HUES64 (cell line): ENCODE data around the gene COPZ1.

Experiments
- H3K27ac ChIP-seq: 2 replicates; pipeline ENCODE4 v1.7.0; 2013; ENCODE audit warnings: low read depth, low read length, inconsistent platforms
- H3K27me3 ChIP-seq: 2 replicates; pipeline ENCODE4 v1.6.1; 2013; ENCODE audit warnings: mild to moderate bottlenecking, low read length; ENCODE audit not compliant: insufficient read depth
- H3K36me3 ChIP-seq: 2 replicates; pipeline ENCODE4 v1.6.1; 2013; ENCODE audit warnings: mild to moderate bottlenecking, low read length; ENCODE audit not compliant: insufficient read depth
- H3K4me1 ChIP-seq: 2 replicates; pipeline ENCODE4 v1.6.1; 2013; ENCODE audit warnings: mild to moderate bottlenecking, low read length, moderate library complexity; ENCODE audit not compliant: insufficient read depth
- H3K4me3 ChIP-seq: 2 replicates; pipeline ENCODE4 v1.5.1; 2013; ENCODE audit warnings: mild to moderate bottlenecking, low read length, moderate library complexity
- H3K9ac ChIP-seq: 2 replicates; pipeline ENCODE4 v1.6.1; 2013; ENCODE audit warnings: mild to moderate bottlenecking, low read depth, low read length
- H3K9me3 ChIP-seq: 2 replicates; pipeline ENCODE4 v1.6.1; 2013; ENCODE audit warnings: low read depth, low read length; ENCODE audit not compliant: insufficient read depth
- WGBS: fragments of 150-250, 120-280 bp; methylation state at CpG from one replicate; pipeline ENCODE4 v1.1.7; 2013; ENCODE audit warnings: missing lambda C conversion rate; 5-methylcytosine and 5-hydroxymethylcytosine counted together

COPZ1 gene

GRCh38 chr12:54296393-54297099 is 28.4 kb upstream of the COPZ1 start:
- H3K36me3 ChIP-seq, result no peaks in the 10 kb centered on the region
- no peak overlapping the region for H3K9ac ChIP-seq
- H3K27ac ChIP-seq, result no peak overlapping the region

DNA sequence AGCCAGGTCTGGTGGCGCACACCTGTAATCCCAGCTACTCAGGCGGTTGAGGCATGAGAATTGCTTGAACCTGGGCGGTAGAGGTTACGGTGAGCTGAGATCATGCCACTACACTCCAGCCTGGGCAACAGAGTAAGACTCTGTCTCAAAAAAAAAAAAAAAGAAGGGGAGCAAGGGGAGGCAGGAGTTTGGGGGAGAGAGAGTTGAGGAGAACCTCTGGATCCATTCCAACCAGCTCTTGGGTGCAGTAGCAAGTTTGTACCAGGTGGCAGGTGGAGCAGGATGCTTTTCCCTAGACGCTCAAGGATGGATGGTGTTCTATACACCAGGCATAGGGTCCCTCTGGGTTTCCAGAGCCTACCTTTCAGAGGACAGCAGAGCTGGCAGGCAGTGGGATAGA is 26.0 kb upstream of the COPZ1 start:
- Histone ChIP-seq H3K4me1 (peaks cover 35% of the 10 kb centered on the region), H3K9me3 (no peaks in the 10 kb centered on the region), H3K27me3 (no peaks in the 10 kb centered on the region; the same call in 1 of the 2 replicates), H3K27ac (no peak overlapping the region), H3K9ac (no peak overlapping the region), H3K36me3 (no peaks in the 10 kb centered on the region), H3K4me3 (no peak overlapping the region)
- 93% methylated on average over 5 of the region's 5 CpGs for WGBS

More at GRCh38 chr12:54296393-54297099, 28.4 kb upstream of the COPZ1 start:
- Histone ChIP-seq H3K27me3 (no peaks in the 10 kb centered on the region; the same call in 1 of the 2 replicates), H3K4me3 (no peak overlapping the region), H3K4me1 (peaks cover 19% of the 10 kb centered on the region), H3K9me3 (no peaks in the 10 kb centered on the region)
- WGBS, result 90% methylated on average over 5 of the region's 5 CpGs

GRCh38 chr12:54299515-54300224 is 25.3 kb upstream of the COPZ1 start:
- H3K9me3 ChIP-seq, result no peaks in the 10 kb centered on the region
- H3K4me1 ChIP-seq, result peaks cover 43% of the 10 kb centered on the region
- 64% methylated on average over 8 of the region's 8 CpGs for WGBS
- no peak overlapping the region for H3K27ac ChIP-seq
- peak overlapping the region; percentile 54 for H3K4me3 ChIP-seq
- H3K36me3 ChIP-seq, result no peaks in the 10 kb centered on the region
- no peaks in the 10 kb centered on the region; the same call in 1 of the 2 replicates for H3K27me3 ChIP-seq
- no peak overlapping the region for H3K9ac ChIP-seq

DNA sequence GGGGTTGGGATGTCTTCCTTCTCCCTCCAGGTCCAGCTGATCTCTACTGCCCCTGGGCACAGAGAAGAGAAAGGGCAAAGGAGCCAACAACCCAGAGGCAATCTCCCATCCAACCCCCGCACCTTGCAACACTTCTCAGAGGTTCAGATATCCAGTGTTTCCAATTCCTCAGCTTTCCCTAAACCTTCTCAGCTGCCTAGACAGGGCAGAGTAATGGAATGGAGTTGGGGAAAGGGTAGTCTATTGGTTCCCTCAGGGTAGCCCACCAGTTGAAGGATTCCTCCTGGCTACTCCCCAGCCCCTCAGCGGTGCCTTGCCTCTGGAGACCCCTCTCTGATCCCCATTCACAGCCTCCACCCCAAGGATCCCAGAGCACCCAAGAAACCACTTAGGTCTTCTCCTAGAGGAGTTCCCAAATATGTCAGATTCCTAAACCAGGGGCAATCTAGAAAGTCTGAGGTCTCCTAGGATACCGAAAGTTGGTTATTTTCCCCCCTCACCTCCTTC is 24.7 kb upstream of the COPZ1 start:
- 50% methylated on average over 2 of the region's 3 CpGs for WGBS
- peaks cover 44% of the 10 kb centered on the region for H3K4me1 ChIP-seq
- no peaks in the 10 kb centered on the region for H3K36me3 ChIP-seq
- peak overlapping the region; percentile 94 for H3K27ac ChIP-seq
- no peaks in the 10 kb centered on the region for H3K9me3 ChIP-seq
- H3K27me3 ChIP-seq, result no peaks in the 10 kb centered on the region; the same call in 1 of the 2 replicates
- peak overlapping the region; percentile 54 for H3K4me3 ChIP-seq
- H3K9ac ChIP-seq, result no peak overlapping the region

DNA sequence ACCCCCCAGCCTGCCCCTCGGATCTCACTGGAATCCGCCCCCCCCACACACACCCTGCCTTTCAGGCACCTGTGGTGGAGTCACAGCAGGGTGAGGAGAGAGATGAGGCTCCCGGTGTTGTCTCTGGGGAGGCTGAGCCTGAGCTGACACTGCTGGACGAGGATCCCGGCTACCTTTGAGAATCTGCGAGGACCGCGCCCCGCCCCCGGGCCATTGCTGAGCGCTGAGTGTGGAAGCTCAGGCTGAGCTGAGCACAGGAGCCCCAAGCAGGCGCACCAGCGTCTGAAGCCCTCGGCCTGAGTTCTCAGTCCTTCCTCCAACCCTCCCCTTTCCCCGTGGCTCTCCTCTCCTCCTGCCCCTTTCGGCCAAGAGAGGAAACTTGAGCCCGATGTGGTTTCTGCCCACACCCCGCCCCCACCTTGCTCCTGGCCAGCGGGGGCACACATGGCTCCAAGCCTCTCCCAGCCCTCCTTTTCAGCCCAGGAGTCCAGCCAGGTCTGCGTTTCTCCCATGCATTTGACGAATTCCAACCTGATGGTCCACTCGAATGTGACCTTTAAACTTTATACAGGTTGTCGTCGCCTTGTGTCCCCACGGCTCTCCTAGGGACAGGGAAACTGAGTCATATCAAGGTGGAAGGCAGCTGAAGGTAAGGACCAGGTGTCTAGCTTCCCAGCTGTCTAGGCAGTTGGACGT is 24.1 kb upstream of the COPZ1 start, which contains the start of gene NFE2:
Gene NFE2 (minus strand): TSS at position 284 of the 696 bp plus-strand sequence. CDS start 5,767 bp downstream, outside the sequence.
- WGBS, result 2% methylated on average over 24 of the region's 26 CpGs

GRCh38 chr12:54301428-54302048 is 23.4 kb upstream of the COPZ1 start:
- peak overlapping the region; percentile 54 for H3K4me3 ChIP-seq
- H3K27me3 ChIP-seq, result no peaks in the 10 kb centered on the region; the same call in 1 of the 2 replicates
- peak overlapping the region; percentile 76 for H3K9ac ChIP-seq
- peak overlapping the region; percentile 94 for H3K27ac ChIP-seq
- 10% methylated on average over 1 of the region's 1 CpG for WGBS
- H3K4me1 ChIP-seq, result peaks cover 44% of the 10 kb centered on the region
- H3K36me3 ChIP-seq, result no peaks in the 10 kb centered on the region
- no peaks in the 10 kb centered on the region for H3K9me3 ChIP-seq

More for the DNA sequence above, 24.1 kb upstream of the COPZ1 start, which contains the start of gene NFE2:
- H3K36me3 ChIP-seq, result no peaks in the 10 kb centered on the region
- H3K9ac ChIP-seq, result peak within 1 kb of the TSS; percentile 76
- peak within 1 kb of the TSS; percentile 94 for H3K27ac ChIP-seq
- peak within 1 kb of the TSS; percentile 54 for H3K4me3 ChIP-seq
- H3K27me3 ChIP-seq, result no peaks in the 10 kb centered on the region; the same call in 1 of the 2 replicates
- peaks cover 44% of the 10 kb centered on the region for H3K4me1 ChIP-seq
- H3K9me3 ChIP-seq, result no peaks in the 10 kb centered on the region

GRCh38 chr12:54303640-54304039 is 21.3 kb upstream of the COPZ1 start:
- no peaks in the 10 kb centered on the region for H3K36me3 ChIP-seq
- H3K9ac ChIP-seq, result no peak overlapping the region
- H3K9me3 ChIP-seq, result no peaks in the 10 kb centered on the region
- no peak overlapping the region for H3K4me3 ChIP-seq
- H3K4me1 ChIP-seq, result peaks cover 44% of the 10 kb centered on the region
- no peak overlapping the region for H3K27ac ChIP-seq
- no peaks in the 10 kb centered on the region; the same call in 1 of the 2 replicates for H3K27me3 ChIP-seq

GRCh38 chr12:54304187-54304810 is 20.6 kb upstream of the COPZ1 start:
- 30% methylated on average over 12 of the region's 12 CpGs for WGBS

DNA sequence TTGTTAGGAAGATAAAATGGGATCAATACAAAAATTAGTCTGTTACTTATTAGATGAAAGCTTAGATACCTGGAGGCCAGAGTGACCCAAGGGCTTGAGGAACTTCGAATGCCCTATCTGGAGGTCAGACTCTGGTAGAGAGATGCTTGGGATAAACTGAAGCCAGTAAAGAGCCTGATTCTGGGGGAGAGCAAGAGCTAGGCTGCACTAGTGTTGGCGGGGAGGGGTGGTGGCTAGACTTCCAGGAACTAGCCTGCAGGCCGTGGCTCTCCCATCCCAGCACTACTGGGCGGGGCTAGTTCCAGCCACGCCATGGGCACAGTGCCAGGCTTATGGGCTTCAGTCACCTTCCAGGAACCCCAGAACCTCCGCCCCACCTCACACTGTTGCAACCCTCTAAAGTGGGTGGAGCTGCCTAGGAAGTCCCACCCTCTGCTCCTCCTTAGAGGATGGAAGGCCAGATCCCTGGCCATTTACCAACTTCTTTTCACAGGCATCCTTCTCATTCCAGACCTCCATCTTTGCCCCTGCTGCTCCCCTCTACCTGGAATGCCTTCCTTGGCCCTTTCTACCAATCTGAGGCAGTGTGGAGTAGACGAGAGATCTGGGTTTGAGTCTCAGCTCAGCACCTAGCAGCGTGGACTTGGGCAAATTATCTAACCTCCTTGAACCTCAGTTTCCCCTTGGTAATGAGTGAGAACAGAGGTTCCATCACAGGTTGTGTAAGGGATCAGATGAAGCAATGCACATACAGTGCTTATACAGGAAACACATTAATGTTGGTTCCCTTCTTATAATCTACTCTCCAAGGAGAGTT is 17.8 kb upstream of the COPZ1 start:
- Histone ChIP-seq H3K27me3 (no peaks in the 10 kb centered on the region), H3K27ac (no peak overlapping the region), H3K9ac (no peak overlapping the region), H3K4me1 (peaks cover 20% of the 10 kb centered on the region), H3K4me3 (no peak overlapping the region), H3K36me3 (no peaks in the 10 kb centered on the region), H3K9me3 (no peaks in the 10 kb centered on the region)
- 82% methylated on average over 8 of the region's 8 CpGs for WGBS

More at GRCh38 chr12:54304187-54304810, 20.6 kb upstream of the COPZ1 start:
- peaks cover 42% of the 10 kb centered on the region for H3K4me1 ChIP-seq
- H3K27me3 ChIP-seq, result no peaks in the 10 kb centered on the region; the same call in 1 of the 2 replicates
- no peaks in the 10 kb centered on the region for H3K9me3 ChIP-seq
- H3K4me3 ChIP-seq, result no peak overlapping the region
- H3K27ac ChIP-seq, result no peak overlapping the region
- H3K9ac ChIP-seq, result no peak overlapping the region
- no peaks in the 10 kb centered on the region for H3K36me3 ChIP-seq
